ENCODE results near the gene MACROD2.

The MACROD2 gene

GRCh38 chr20:14064333-14064732, 69.0 kb downstream of the MACROD2 start:
- DNase-seq: no peak

- no peak for DNase-seq
Measured at GRCh38 chr20:14064921-14065320, 69.6 kb downstream of the MACROD2 start.

- no peak for DNase-seq
Measured at GRCh38 chr20:14065774-14066173, 70.5 kb downstream of the MACROD2 start.

- no peak for DNase-seq
Measured at GRCh38 chr20:14067603-14068002, 72.3 kb downstream of the MACROD2 start.

- no peak for DNase-seq
Measured at GRCh38 chr20:14069796-14070195, 74.5 kb downstream of the MACROD2 start.

- DNase-seq: no peak
Measured at GRCh38 chr20:14093652-14094051, 98.3 kb downstream of the MACROD2 start.

GRCh38 chr20:14098261-14098660, 102.9 kb downstream of the MACROD2 start:
- DNase-seq: no peak

GRCh38 chr20:14113416-14113815, 118.1 kb downstream of the MACROD2 start:
- DNase-seq: no peak

GRCh38 chr20:14114065-14114704, 118.9 kb downstream of the MACROD2 start:
- no peak for DNase-seq

- DNase-seq: no peak
Measured at GRCh38 chr20:14116037-14116436, 120.7 kb downstream of the MACROD2 start.

- DNase-seq: no peak
Measured at GRCh38 chr20:14117768-14118167, 122.5 kb downstream of the MACROD2 start.

GRCh38 chr20:14126856-14127255, 131.5 kb downstream of the MACROD2 start:
- no peak for DNase-seq

GRCh38 chr20:14127514-14128223, 132.4 kb downstream of the MACROD2 start:
- DNase-seq: no peak

- DNase-seq: no peak
Measured at GRCh38 chr20:14134004-14134403, 138.7 kb downstream of the MACROD2 start.

GRCh38 chr20:14142171-14142570, 146.9 kb downstream of the MACROD2 start:
- no peak for DNase-seq

GRCh38 chr20:14142964-14143627, 147.8 kb downstream of the MACROD2 start:
- no peak for DNase-seq

- no peak for DNase-seq
Measured at GRCh38 chr20:14148042-14148441, 152.7 kb downstream of the MACROD2 start.

GRCh38 chr20:14155361-14155760, 160.0 kb downstream of the MACROD2 start:
- DNase-seq: no peak

- no peak for DNase-seq
Measured at GRCh38 chr20:14178528-14178927, 183.2 kb downstream of the MACROD2 start.

GRCh38 chr20:14178952-14179351, 183.6 kb downstream of the MACROD2 start:
- no peak for DNase-seq

GRCh38 chr20:14189794-14190402, 194.6 kb downstream of the MACROD2 start:
- peak; percentile 0 for DNase-seq

GRCh38 chr20:14191559-14191958, 196.2 kb downstream of the MACROD2 start:
- DNase-seq: no peak

GRCh38 chr20:14193443-14193842, 198.1 kb downstream of the MACROD2 start:
- no peak for DNase-seq

GRCh38 chr20:14193885-14194284, 198.6 kb downstream of the MACROD2 start:
- no peak for DNase-seq
